GM12878 (cell line): Measurements from ENCODE around the gene PPP1R3E. TPM values are rescaled to one million over a fixed set of nuclear protein-coding genes. Genes with fewer than 3 reads are reported as not detected.
"Not testable (repeated sequence)": the region's sequence is repeated elsewhere in the genome, so short reads cannot be mapped to it uniquely, and the experiment has no call there.

ENCODE experiments used
- ATAC-seq: fragments of 200-7000 bp; cut with Tn5 transposase; 3 replicates; pipeline ENCODE4 v1.9.1; 2020; ENCODE audit warnings: mild to moderate bottlenecking, moderate library complexity
- BruUV-seq: library from RNA; stranded (reverse); fragments of 400-500 nt; replicated peaks from 2 replicates; lab custom pipeline; 2021; lab: Mats Ljungman, UMichigan
- CTCF ChIA-PET: fragments of 300-600 bp; sonication (Branson Sonifier 250); formaldehyde crosslinking; extraction: SDS; loops from one replicate; lab custom pipeline; 2021; ENCODE audit warnings: inconsistent platforms; lab: Yijun Ruan, JAX
- POLR2A ChIA-PET: fragments of 350-600 bp; formaldehyde crosslinking; extraction: SDS; loops from one replicate; lab custom pipeline; 2021; ENCODE audit warnings: inconsistent platforms; lab: Charles Lee
- RAD21 ChIA-PET: fragments of 300-600 bp; sonication (Branson Sonifier 250); formaldehyde crosslinking; loops from one replicate; lab custom pipeline; 2023; ENCODE audit warnings: antibody characterized with exemption; ENCODE audit not compliant: unreplicated experiment; lab: Charles Lee
- SMC1A ChIA-PET: fragments of 300-600 bp; sonication (Branson Sonifier 250); formaldehyde crosslinking; loops from one replicate; lab custom pipeline; 2023; ENCODE audit not compliant: unreplicated experiment, uncharacterized antibody; lab: Charles Lee
- DNase-seq: peaks from one replicate; pipeline ENCODE4 v3.0.0-alpha.2; 2011; ENCODE audit warnings: low read depth, low spot score
- FAIRE-seq: peaks from 3 replicates; lab custom pipeline; 2011; peaks lifted over from hg19 to GRCh38; lab: Jason Lieb, UNC
- H2AFZ ChIP-seq: 2 replicates; pipeline ENCODE4 v1.6.0; 2011; ENCODE audit warnings: low read depth, low read length, control low read depth; ENCODE audit not compliant: control insufficient read depth
- H3K27ac ChIP-seq: 2 replicates; pipeline ENCODE4 v1.5.1; 2011; ENCODE audit warnings: control low read depth; ENCODE audit not compliant: control insufficient read depth, insufficient read depth
- H3K27me3 ChIP-seq, 2 experiments: replicated peaks in 1 of 2; 2 replicates each; pipeline versions ENCODE4 v1.6.0 to v1.6.1; 2011; ENCODE audit warnings: low read length in 1 of 2; ENCODE audit not compliant: control insufficient read depth in 2 of 2, insufficient read depth in 2 of 2
- H3K36me3 ChIP-seq, 2 experiments: 2 replicates each; pipeline ENCODE4 v1.5.1; 2011; ENCODE audit warnings: low read length in 1 of 2; ENCODE audit not compliant: control insufficient read depth in 2 of 2, insufficient read depth in 2 of 2
- H3K4me1 ChIP-seq: 2 replicates; pipeline ENCODE4 v1.6.1; 2011; ENCODE audit warnings: mild to moderate bottlenecking, low read length, moderate library complexity, mixed read lengths; ENCODE audit not compliant: control insufficient read depth, insufficient read depth
- H3K4me2 ChIP-seq: 2 replicates; pipeline ENCODE4 v1.6.0; 2011; ENCODE audit warnings: control low read depth; ENCODE audit not compliant: control insufficient read depth, insufficient read depth
- H3K4me3 ChIP-seq: fragments of 200-600 bp; sonication (generic); 2 replicates; pipeline ENCODE4 v1.5.1; 2016
- H3K79me2 ChIP-seq: 2 replicates; pipeline ENCODE4 v1.6.0; 2011; ENCODE audit warnings: low read length; ENCODE audit not compliant: control insufficient read depth, insufficient read depth
- H3K9ac ChIP-seq: 2 replicates; pipeline ENCODE4 v1.8.0; 2011; ENCODE audit warnings: low read length, control low read depth, mixed read lengths; ENCODE audit not compliant: control insufficient read depth, insufficient read depth
- H3K9me3 ChIP-seq: replicated peaks from 3 replicates; pipeline ENCODE4 v1.5.1; 2011; ENCODE audit warnings: mild to moderate bottlenecking, low read length; ENCODE audit not compliant: control insufficient read depth, insufficient read depth
- H4K20me1 ChIP-seq: 2 replicates; pipeline ENCODE4 v1.6.0; 2011; ENCODE audit not compliant: control insufficient read depth, insufficient read depth
- BMI1 ChIP-seq: fragments of 450-650 bp; IDR thresholded peaks from 2 replicates; pipeline ENCODE4 v1.6.1; 2016; ENCODE audit warnings: mild to moderate bottlenecking, moderate library complexity, borderline replicate concordance
- NR2C2 ChIP-seq: IDR thresholded peaks from 2 replicates; pipeline ENCODE4 v1.6.1; 2011; ENCODE audit warnings: borderline replicate concordance, low read depth; ENCODE audit not compliant: control insufficient read depth, insufficient read length
- PAX5 ChIP-seq: IDR thresholded peaks from 2 replicates; pipeline ENCODE4 v1.6.1; 2011; ENCODE audit warnings: low read depth, low read length, borderline replicate concordance
- POU2F2 ChIP-seq: IDR thresholded peaks from 3 replicates; pipeline ENCODE4 v1.6.1; 2011; ENCODE audit warnings: low read depth, mild to moderate bottlenecking, low read length, borderline replicate concordance
- RAD51 ChIP-seq: fragments of 450-650 bp; IDR thresholded peaks from 2 replicates; pipeline ENCODE4 v1.6.1; 2016; ENCODE audit warnings: moderate library complexity, mild to moderate bottlenecking, inconsistent platforms
- RCOR1 ChIP-seq: conservative IDR thresholded peaks from 2 replicates; pipeline ENCODE4 v1.6.1; 2012; ENCODE audit warnings: low read depth, low read length, improper control_type of control experiment
- SMAD1 ChIP-seq: fragments of 450-650 bp; IDR thresholded peaks from 2 replicates; pipeline ENCODE4 v1.6.1; 2018; ENCODE audit warnings: mild to moderate bottlenecking, low read depth; ENCODE audit not compliant: partially characterized antibody
- SPI1 ChIP-seq: IDR thresholded peaks from 2 replicates; pipeline ENCODE4 v1.6.1; 2011; ENCODE audit warnings: low read depth, mild to moderate bottlenecking, low read length, moderate library complexity, borderline replicate concordance; ENCODE audit not compliant: insufficient read depth
- TARDBP ChIP-seq: IDR thresholded peaks from 2 replicates; pipeline ENCODE4 v1.6.1; 2016; ENCODE audit warnings: borderline replicate concordance
- WRNIP1 ChIP-seq: IDR thresholded peaks from 2 replicates; pipeline ENCODE4 v1.6.1; 2011; ENCODE audit warnings: low read depth, low read length, improper control_type of control experiment, borderline replicate concordance
- YBX1 ChIP-seq: fragments of 450-650 bp; IDR thresholded peaks from 2 replicates; pipeline ENCODE4 v1.6.1; 2016; ENCODE audit warnings: antibody characterized with exemption
- ZSCAN29 ChIP-seq: fragments of 450-650 bp; IDR thresholded peaks from 2 replicates; pipeline ENCODE4 v1.6.1; 2017; ENCODE audit warnings: mild to moderate bottlenecking, moderate library complexity
- WGBS: methylation state at CpG from one replicate; pipeline ENCODE4 v1.1.6; 2016; ENCODE audit warnings: low lambda C conversion rate; ENCODE audit not compliant: insufficient replicate concordance, insufficient coverage; ENCODE audit errors: missing lambda C conversion rate; 5-methylcytosine and 5-hydroxymethylcytosine counted together
- in situ Hi-C: fragments of 300-500 bp; cut with MboI; formaldehyde crosslinking; loops from 9 replicates; pipeline ENCODE4 v1.14.3; 2018; ENCODE audit warnings: mixed read lengths
- intact Hi-C: fragments of 100-400 bp; cut with micrococcal nuclease; formaldehyde crosslinking; loops from one replicate; pipeline ENCODE4 v1.14.2; 2022; ENCODE audit not compliant: unreplicated experiment
- polyA plus RNA-seq, 11 experiments: library from polyadenylated mRNA; depleted of rRNA in 4 of 11; unstranded in 6 of 11; stranded (reverse) in 5 of 11; fragments of >200 nt; fragmentation: Nextera tagmentation in 4 of 11; fragmentation: Illumina TruSeq in 1 of 11; extraction: Ambion mirVana in 4 of 11; extraction: Trizol in 1 of 11; gene quantifications; 1 replicate in 1 of 11; 2 replicates in 10 of 11; pipeline versions ENCODE4 v1.2.1 to v1.2.3, GENCODE V29; 2011 to 2016; ENCODE audit warnings: inconsistent platforms in 2 of 11, missing spikeins in 2 of 11, low read depth in 1 of 11
- total RNA-seq, 4 experiments: library from RNA; depleted of rRNA in 3 of 4; stranded (reverse); fragments of >200 nt in 3 of 4; fragmentation: Illumina TruSeq in 1 of 4; extraction: Trizol in 1 of 4; gene quantifications; 2 replicates each; pipeline versions ENCODE4 v1.2.1 to v1.2.3, GENCODE V29; 2013 to 2021
- TF ChIP-seq, protein P1 (sequence below): fragments of 450-650 bp; IDR thresholded peaks from 2 replicates; pipeline ENCODE4 v1.6.1; 2017; ENCODE audit warnings: antibody characterized with exemption, mild to moderate bottlenecking, moderate library complexity
- TF ChIP-seq, protein P2 (sequence below): fragments of 450-650 bp; IDR thresholded peaks from 2 replicates; pipeline ENCODE4 v1.6.1; 2017; ENCODE audit warnings: borderline replicate concordance

The PPP1R3E gene
- total and polyA plus RNA-seq, 10 of the 15 experiments (the other 5 are each of a cell fraction or from before 2014, with no cell fraction given), result 4.6 to 26.4 (median 7.1) TPM

DNA sequence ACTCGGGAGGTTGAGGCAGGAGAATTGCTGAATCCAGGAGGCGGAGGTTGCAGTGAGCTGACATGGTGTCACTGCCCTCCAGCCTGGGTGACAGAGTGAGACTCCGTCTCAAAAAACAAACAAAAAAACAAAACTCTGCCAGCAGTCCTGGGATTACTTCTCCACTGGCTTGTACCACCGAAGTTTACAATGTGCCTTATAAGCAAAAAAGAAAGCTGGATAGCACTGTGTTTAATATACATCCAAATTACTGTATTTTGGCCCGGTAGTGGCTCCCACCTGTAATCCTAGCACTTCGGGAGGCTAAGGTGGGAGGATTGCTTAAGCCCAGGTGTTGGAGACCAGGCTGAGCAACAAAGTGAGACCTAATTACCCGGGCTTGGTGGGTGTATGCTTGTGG is 33.5 kb downstream of the PPP1R3E start:
- in situ Hi-C loops (no loop called here), intact Hi-C loops (no loop called here)
- Histone ChIP-seq H3K9ac (no peak overlapping the region), H3K27me3 (no peaks in the 10 kb centered on the region), H3K4me2 (no peak overlapping the region), H3K36me3 (no peaks in the 10 kb centered on the region), H3K4me1 (no peaks in the 10 kb centered on the region), H4K20me1 (no peaks in the 10 kb centered on the region), H2AFZ (no peak overlapping the region), H3K9me3 (no peaks in the 10 kb centered on the region), H3K79me2 (no peaks in the 10 kb centered on the region), H3K27ac (no peak overlapping the region), H3K4me3 (no peak overlapping the region)
- POLR2A ChIA-PET, result no interaction called here
- RAD21 ChIA-PET, result interaction anchor here (0.8 to 2.6 kb wide), 4 partner anchors 27 to 199 kb away, joined by 3 to 10 read pairs (median 6); no protein-coding TSS in a partner anchor
- SMC1A ChIA-PET, result no interaction called here
- TF ChIP-seq RCOR1 (no peak), YBX1 (no peak), WRNIP1 (no peak), RAD51 (no peak), PAX5 (no peak), ZSCAN29 (no peak), BMI1 (no peak), SPI1 (no peak), SMAD1 (no peak), POU2F2 (no peak), NR2C2 (no peak), TARDBP (no peak)
- TF ChIP-seq, protein P1, sequence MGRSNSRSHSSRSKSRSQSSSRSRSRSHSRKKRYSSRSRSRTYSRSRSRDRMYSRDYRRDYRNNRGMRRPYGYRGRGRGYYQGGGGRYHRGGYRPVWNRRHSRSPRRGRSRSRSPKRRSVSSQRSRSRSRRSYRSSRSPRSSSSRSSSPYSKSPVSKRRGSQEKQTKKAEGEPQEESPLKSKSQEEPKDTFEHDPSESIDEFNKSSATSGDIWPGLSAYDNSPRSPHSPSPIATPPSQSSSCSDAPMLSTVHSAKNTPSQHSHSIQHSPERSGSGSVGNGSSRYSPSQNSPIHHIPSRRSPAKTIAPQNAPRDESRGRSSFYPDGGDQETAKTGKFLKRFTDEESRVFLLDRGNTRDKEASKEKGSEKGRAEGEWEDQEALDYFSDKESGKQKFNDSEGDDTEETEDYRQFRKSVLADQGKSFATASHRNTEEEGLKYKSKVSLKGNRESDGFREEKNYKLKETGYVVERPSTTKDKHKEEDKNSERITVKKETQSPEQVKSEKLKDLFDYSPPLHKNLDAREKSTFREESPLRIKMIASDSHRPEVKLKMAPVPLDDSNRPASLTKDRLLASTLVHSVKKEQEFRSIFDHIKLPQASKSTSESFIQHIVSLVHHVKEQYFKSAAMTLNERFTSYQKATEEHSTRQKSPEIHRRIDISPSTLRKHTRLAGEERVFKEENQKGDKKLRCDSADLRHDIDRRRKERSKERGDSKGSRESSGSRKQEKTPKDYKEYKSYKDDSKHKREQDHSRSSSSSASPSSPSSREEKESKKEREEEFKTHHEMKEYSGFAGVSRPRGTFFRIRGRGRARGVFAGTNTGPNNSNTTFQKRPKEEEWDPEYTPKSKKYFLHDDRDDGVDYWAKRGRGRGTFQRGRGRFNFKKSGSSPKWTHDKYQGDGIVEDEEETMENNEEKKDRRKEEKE, result no peak
- TF ChIP-seq, protein P2, sequence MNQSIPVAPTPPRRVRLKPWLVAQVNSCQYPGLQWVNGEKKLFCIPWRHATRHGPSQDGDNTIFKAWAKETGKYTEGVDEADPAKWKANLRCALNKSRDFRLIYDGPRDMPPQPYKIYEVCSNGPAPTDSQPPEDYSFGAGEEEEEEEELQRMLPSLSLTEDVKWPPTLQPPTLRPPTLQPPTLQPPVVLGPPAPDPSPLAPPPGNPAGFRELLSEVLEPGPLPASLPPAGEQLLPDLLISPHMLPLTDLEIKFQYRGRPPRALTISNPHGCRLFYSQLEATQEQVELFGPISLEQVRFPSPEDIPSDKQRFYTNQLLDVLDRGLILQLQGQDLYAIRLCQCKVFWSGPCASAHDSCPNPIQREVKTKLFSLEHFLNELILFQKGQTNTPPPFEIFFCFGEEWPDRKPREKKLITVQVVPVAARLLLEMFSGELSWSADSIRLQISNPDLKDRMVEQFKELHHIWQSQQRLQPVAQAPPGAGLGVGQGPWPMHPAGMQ, result no peak
- DNase-seq (no peak), ATAC-seq (no peak), FAIRE-seq (no peak)
- 92% methylated on average over 7 of the region's 7 CpGs for WGBS
- CTCF ChIA-PET, result interaction anchor here (4.9 to 6.0 kb wide), 2 partner anchors 27 to 109 kb away, joined by 35 to 52 read pairs; partner anchors contain the start of gene CMTM5
- BruUV-seq, result no TSS peak

DNA sequence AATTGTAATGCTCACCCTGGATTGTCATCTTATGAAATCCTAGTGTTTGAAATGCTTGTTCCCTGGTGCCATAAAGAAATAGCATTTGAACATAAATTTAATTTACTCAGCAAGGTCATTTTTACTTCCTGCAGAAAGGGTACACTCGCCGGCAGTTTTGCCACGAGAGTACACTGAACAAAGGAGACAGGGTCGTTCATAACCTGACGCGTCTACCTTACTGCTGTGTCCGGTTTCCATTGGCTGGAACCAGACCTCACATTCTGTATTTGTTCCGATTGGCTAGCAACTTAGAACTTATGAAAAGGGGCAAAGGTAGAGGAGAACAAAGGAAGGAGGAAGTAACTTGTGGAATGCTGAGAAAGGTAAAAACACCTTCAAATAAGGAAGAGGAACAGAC is 41.8 kb downstream of the PPP1R3E start:
- H3K4me2 ChIP-seq, DNase-seq, H3K9me3 ChIP-seq, POLR2A ChIA-PET, H4K20me1 ChIP-seq, H2AFZ ChIP-seq, BruUV-seq, intact Hi-C loops, H3K27me3 ChIP-seq, H3K27ac ChIP-seq, RAD21 ChIA-PET, H3K79me2 ChIP-seq, H3K36me3 ChIP-seq, ATAC-seq, H3K9ac ChIP-seq, FAIRE-seq, H3K4me3 ChIP-seq, H3K4me1 ChIP-seq: not testable (repeated sequence)
- WGBS, result 72% methylated on average over 8 of the region's 8 CpGs
- ChIA-PET SMC1A (interaction anchor here (1.1 to 1.2 kb wide), 2 partner anchors 10 to 34 kb away, joined by 3 read pairs; no protein-coding TSS in a partner anchor), CTCF (interaction anchor here (0.9 to 1.1 kb wide), 2 partner anchors 17 to 119 kb away, joined by 3 read pairs; no protein-coding TSS in a partner anchor)
- in situ Hi-C loops, result loop anchor here (5.0 kb wide), 1 partner anchor 121 kb away; no protein-coding TSS in a partner anchor
